SK-N-SH (cell line): ENCODE data around the gene B4GALNT2.
"Not testable (repeated sequence)": the region's sequence is repeated elsewhere in the genome, so short reads cannot be mapped to it uniquely, and the experiment has no call there.

ENCODE experiments used
- CTCF ChIP-seq: fragments of 200-600 bp; sonication (generic); IDR thresholded peaks from 2 replicates; pipeline ENCODE4 v1.6.1; 2017; ENCODE audit warnings: antibody characterized with exemption, mild to moderate bottlenecking, moderate library complexity
- GABPA ChIP-seq: IDR thresholded peaks from 2 replicates; pipeline ENCODE4 v1.4.0; 2012; ENCODE audit warnings: low read depth, mild to moderate bottlenecking
- NFIC ChIP-seq: IDR thresholded peaks from 2 replicates; pipeline ENCODE4 v1.4.0; 2012; ENCODE audit warnings: borderline replicate concordance
- POLR2AphosphoS5 ChIP-seq: IDR thresholded peaks from 2 replicates; pipeline ENCODE4 v1.6.1; 2012; ENCODE audit warnings: low read depth, low read length
- TF ChIP-seq, protein P1 (sequence below): IDR thresholded peaks from 2 replicates; pipeline ENCODE4 v1.6.1; 2012; ENCODE audit warnings: mild to moderate bottlenecking, low read depth, low read length, moderate library complexity

DNA sequence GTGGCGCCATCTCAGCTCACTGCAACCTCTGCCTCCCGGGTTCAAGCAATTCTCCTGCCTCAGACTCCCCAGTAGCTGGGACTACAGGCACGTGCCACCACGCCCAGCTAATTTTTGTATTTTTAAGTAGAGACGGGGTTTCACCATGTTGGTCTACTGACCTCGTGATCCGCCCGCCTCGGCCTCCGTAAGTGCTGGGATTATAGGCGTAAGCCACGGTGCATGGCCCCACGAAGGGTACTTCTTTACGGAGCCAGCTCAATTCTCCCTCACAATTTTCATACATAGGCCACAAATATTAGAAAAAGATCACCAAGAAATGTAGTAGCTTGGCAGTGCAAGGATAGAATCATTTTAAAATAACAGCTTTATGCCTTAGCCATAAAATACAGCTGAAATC lies 29.2 kb upstream of the B4GALNT2 start:
- TF ChIP-seq NFIC, CTCF, POLR2AphosphoS5, GABPA: not testable (repeated sequence)
- TF ChIP-seq, protein P1, sequence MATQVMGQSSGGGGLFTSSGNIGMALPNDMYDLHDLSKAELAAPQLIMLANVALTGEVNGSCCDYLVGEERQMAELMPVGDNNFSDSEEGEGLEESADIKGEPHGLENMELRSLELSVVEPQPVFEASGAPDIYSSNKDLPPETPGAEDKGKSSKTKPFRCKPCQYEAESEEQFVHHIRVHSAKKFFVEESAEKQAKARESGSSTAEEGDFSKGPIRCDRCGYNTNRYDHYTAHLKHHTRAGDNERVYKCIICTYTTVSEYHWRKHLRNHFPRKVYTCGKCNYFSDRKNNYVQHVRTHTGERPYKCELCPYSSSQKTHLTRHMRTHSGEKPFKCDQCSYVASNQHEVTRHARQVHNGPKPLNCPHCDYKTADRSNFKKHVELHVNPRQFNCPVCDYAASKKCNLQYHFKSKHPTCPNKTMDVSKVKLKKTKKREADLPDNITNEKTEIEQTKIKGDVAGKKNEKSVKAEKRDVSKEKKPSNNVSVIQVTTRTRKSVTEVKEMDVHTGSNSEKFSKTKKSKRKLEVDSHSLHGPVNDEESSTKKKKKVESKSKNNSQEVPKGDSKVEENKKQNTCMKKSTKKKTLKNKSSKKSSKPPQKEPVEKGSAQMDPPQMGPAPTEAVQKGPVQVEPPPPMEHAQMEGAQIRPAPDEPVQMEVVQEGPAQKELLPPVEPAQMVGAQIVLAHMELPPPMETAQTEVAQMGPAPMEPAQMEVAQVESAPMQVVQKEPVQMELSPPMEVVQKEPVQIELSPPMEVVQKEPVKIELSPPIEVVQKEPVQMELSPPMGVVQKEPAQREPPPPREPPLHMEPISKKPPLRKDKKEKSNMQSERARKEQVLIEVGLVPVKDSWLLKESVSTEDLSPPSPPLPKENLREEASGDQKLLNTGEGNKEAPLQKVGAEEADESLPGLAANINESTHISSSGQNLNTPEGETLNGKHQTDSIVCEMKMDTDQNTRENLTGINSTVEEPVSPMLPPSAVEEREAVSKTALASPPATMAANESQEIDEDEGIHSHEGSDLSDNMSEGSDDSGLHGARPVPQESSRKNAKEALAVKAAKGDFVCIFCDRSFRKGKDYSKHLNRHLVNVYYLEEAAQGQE = not testable (repeated sequence)
